ENCODE results near the gene USH2A.

Gene USH2A

DNA sequence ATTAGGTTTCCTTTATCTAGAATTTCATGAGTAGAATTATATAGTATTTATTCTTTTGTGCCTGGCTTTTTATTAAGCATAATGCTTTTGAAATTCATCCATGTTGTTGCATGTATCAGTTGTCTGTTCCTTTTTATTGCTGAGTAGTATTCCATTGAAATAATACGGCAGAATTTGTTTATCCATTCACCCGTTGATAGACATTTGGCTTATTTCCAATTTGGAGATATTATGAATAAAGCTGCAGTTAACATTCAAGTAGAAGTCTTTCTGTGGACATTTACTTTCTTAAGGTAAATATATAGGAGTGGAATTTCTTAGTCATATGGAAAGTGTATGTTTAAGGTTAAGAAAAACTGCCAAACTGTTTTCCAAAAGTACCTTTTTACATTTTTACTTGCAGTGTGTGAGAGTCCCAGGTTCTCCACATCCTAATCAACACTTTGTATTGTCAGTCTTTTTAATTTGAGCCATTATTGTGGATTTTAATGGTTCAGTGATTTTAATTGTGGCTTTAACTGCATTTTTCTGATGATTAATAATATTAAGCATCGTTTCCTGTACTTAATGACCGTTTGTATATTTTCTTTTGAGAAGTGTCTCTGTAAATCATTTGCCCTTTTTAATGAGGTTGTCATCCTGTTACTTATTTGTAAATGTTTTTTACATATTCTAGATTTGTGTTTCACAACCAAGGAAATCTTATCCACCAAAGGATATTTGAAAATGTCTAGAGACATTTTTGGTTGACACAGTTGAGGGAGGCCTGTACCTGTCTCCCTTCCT, 833.4 kb downstream of the USH2A start:
- peaks cover 0 to 13% of the 10 kb centered on the region in 2 donors for H3K9me3 ChIP-seq (replicated peaks in 1 of 2; ENCODE audit: control insufficient read depth in 2 of 2, insufficient read depth in 1 of 2, low read depth in 1 of 2, low read length in 2 of 2)
- H3K14ac ChIP-seq (ENCODE audit: low read length): no peak overlapping the region
- no CpG with 5 or more reads among the region's 4 CpGs for WGBS, 2 donors (ENCODE audit: extremely low coverage in 2 of 2, insufficient read length in 2 of 2, insufficient replicate concordance in 1 of 2)
- no peak overlapping the region for H3K4me2 ChIP-seq (ENCODE audit: insufficient read depth, low read length, poor library complexity, severe bottlenecking)
- no peak overlapping the region for H4K91ac ChIP-seq (ENCODE audit: low read depth, low read length, poor library complexity)
- no peak overlapping the region for H2AFZ ChIP-seq (ENCODE audit: low read length)
- H2AK5ac ChIP-seq (ENCODE audit: low read depth, low read length): no peak overlapping the region
- no peak overlapping the region for H3K4ac ChIP-seq (ENCODE audit: low read length)
- no peak overlapping the region for H3K9ac ChIP-seq (ENCODE audit: low read depth, low read length, poor library complexity)
- no peak overlapping the region for H4K8ac ChIP-seq (ENCODE audit: low read depth, low read length)
- no peak overlapping the region for H2BK15ac ChIP-seq (ENCODE audit: low read length)
- peaks cover 3 to 65% of the 10 kb centered on the region in 2 donors for H3K36me3 ChIP-seq (replicated peaks in 1 of 2; ENCODE audit: control insufficient read depth in 2 of 2, insufficient read depth in 2 of 2, low read length in 2 of 2)
- no peak overlapping the region for H3K23ac ChIP-seq (ENCODE audit: low read depth, low read length, poor library complexity)
- no peaks in the 10 kb centered on the region for H3K4me1 ChIP-seq (ENCODE audit: control insufficient read depth in 2 of 2, insufficient read depth in 1 of 2, low read depth in 1 of 2, low read length in 2 of 2)
- no peak overlapping the region for H3K18ac ChIP-seq (ENCODE audit: low read length)
- no peak overlapping the region for H2BK12ac ChIP-seq (ENCODE audit: low read length)
- no peak overlapping the region for H2BK5ac ChIP-seq (ENCODE audit: low read length)
- DNase-seq (ENCODE audit: low spot score): no peak
- H3K4me3 ChIP-seq (ENCODE audit: low read length in 2 of 2): no peak overlapping the region
- H2BK120ac ChIP-seq (ENCODE audit: low read depth, low read length): no peak overlapping the region
- no peaks in the 10 kb centered on the region for H3K27me3 ChIP-seq (ENCODE audit: control insufficient read depth in 3 of 3, insufficient read depth in 3 of 3, low read depth in 1 of 3, low read length in 3 of 3)
- no peak overlapping the region for H3K27ac ChIP-seq (replicated peaks; ENCODE audit: low read length)
- H3K79me1 ChIP-seq (ENCODE audit: low read depth, low read length): no peaks in the 10 kb centered on the region

DNA sequence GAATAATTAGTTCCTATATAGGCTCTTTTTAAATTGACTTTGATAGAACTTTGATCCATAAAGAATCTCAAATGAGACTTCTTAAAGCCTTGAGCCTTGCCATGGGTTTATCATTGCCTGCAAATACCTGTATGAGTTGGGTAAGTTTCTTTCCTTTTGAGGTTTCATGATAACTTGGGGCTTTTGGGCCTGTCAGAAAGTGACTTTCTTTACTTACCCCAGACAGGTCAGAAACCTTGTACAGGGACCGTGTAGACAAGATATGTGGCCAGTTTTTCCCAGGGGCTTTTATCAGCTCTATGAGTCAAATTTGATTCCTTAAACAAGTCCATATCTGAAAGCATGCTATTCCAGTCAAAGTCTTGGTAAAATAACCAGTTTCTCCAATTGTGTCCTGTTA, 838.9 kb downstream of the USH2A start:
- H3K9ac ChIP-seq (ENCODE audit: low read depth, low read length, poor library complexity): no peak overlapping the region
- H2AFZ ChIP-seq (ENCODE audit: low read length): no peak overlapping the region
- peaks cover 3 to 82% of the 10 kb centered on the region in 2 donors for H3K36me3 ChIP-seq (replicated peaks in 1 of 2; ENCODE audit: control insufficient read depth in 2 of 2, insufficient read depth in 2 of 2, low read length in 2 of 2)
- H3K14ac ChIP-seq (ENCODE audit: low read length): no peak overlapping the region
- no peak overlapping the region for H3K4me2 ChIP-seq (ENCODE audit: insufficient read depth, low read length, poor library complexity, severe bottlenecking)
- no peak for DNase-seq (ENCODE audit: low spot score)
- no peak overlapping the region for H2BK15ac ChIP-seq (ENCODE audit: low read length)
- H2BK5ac ChIP-seq (ENCODE audit: low read length): no peak overlapping the region
- H3K18ac ChIP-seq (ENCODE audit: low read length): no peak overlapping the region
- H3K79me1 ChIP-seq (ENCODE audit: low read depth, low read length): no peaks in the 10 kb centered on the region
- no peaks in the 10 kb centered on the region for H3K4me1 ChIP-seq (ENCODE audit: control insufficient read depth in 2 of 2, insufficient read depth in 1 of 2, low read depth in 1 of 2, low read length in 2 of 2)
- H3K27ac ChIP-seq (replicated peaks; ENCODE audit: low read length): no peak overlapping the region
- no peak overlapping the region for H2BK12ac ChIP-seq (ENCODE audit: low read length)
- no peak overlapping the region for H3K4ac ChIP-seq (ENCODE audit: low read length)
- H3K23ac ChIP-seq (ENCODE audit: low read depth, low read length, poor library complexity): no peak overlapping the region
- no peak overlapping the region for H4K8ac ChIP-seq (ENCODE audit: low read depth, low read length)
- H3K9me3 ChIP-seq (replicated peaks in 1 of 2; ENCODE audit: control insufficient read depth in 2 of 2, insufficient read depth in 1 of 2, low read depth in 1 of 2, low read length in 2 of 2): peaks cover 2 to 20% of the 10 kb centered on the region in 2 donors
- H3K4me3 ChIP-seq (ENCODE audit: low read length in 2 of 2): no peak overlapping the region
- H2AK5ac ChIP-seq (ENCODE audit: low read depth, low read length): no peak overlapping the region
- WGBS, 2 donors (ENCODE audit: extremely low coverage in 2 of 2, insufficient read length in 2 of 2, insufficient replicate concordance in 1 of 2): no CpG with 5 or more reads among the region's 1 CpG
- no peaks in the 10 kb centered on the region for H3K27me3 ChIP-seq (ENCODE audit: control insufficient read depth in 3 of 3, insufficient read depth in 3 of 3, low read depth in 1 of 3, low read length in 3 of 3)
- H4K91ac ChIP-seq (ENCODE audit: low read depth, low read length, poor library complexity): no peak overlapping the region
- H2BK120ac ChIP-seq (ENCODE audit: low read depth, low read length): no peak overlapping the region

DNA sequence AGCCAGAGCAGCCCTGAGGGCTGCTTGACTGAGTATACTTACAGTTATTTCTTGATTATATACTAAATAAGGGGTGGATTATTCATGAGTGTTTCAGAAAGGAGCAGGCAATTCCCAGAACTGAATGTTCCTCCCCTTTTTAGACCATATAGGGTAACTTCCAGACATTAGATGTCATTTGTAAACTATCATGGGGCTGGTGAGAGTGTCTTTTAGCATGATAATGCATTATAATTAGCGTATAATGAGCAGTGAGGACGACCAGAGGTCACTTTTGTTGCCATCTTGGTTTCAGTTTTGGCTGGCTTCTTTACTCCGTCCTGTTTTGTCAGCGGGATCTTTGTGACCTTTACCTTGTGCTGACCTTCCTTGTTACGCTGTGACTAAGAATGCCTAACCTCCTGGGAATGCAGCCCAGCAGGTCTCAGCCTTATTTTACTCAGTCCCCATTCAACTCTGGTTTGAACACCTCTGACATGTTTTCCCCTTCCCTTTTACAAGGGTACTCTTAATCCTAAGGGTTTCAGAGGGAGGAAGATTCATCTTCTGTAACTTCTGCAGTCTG, 840.0 kb downstream of the USH2A start:
- no peaks in the 10 kb centered on the region for H3K79me1 ChIP-seq (ENCODE audit: low read depth, low read length)
- no peak overlapping the region for H3K23ac ChIP-seq (ENCODE audit: low read depth, low read length, poor library complexity)
- H3K36me3 ChIP-seq (replicated peaks in 1 of 2; ENCODE audit: control insufficient read depth in 2 of 2, insufficient read depth in 2 of 2, low read length in 2 of 2): peaks cover 3 to 82% of the 10 kb centered on the region in 2 donors
- no peak overlapping the region for H2BK12ac ChIP-seq (ENCODE audit: low read length)
- H3K27me3 ChIP-seq (ENCODE audit: control insufficient read depth in 3 of 3, insufficient read depth in 3 of 3, low read depth in 1 of 3, low read length in 3 of 3): no peaks in the 10 kb centered on the region
- no peak overlapping the region for H2AK5ac ChIP-seq (ENCODE audit: low read depth, low read length)
- peaks cover 2 to 18% of the 10 kb centered on the region in 2 donors for H3K9me3 ChIP-seq (replicated peaks in 1 of 2; ENCODE audit: control insufficient read depth in 2 of 2, insufficient read depth in 1 of 2, low read depth in 1 of 2, low read length in 2 of 2)
- H2BK5ac ChIP-seq (ENCODE audit: low read length): no peak overlapping the region
- no peak overlapping the region for H3K14ac ChIP-seq (ENCODE audit: low read length)
- no peak overlapping the region for H2BK120ac ChIP-seq (ENCODE audit: low read depth, low read length)
- no peak for DNase-seq (ENCODE audit: low spot score)
- no peak overlapping the region for H3K4me3 ChIP-seq (ENCODE audit: low read length in 2 of 2)
- no peak overlapping the region for H4K8ac ChIP-seq (ENCODE audit: low read depth, low read length)
- no peak overlapping the region for H2AFZ ChIP-seq (ENCODE audit: low read length)
- H3K4me2 ChIP-seq (ENCODE audit: insufficient read depth, low read length, poor library complexity, severe bottlenecking): no peak overlapping the region
- WGBS, 2 donors (ENCODE audit: extremely low coverage in 2 of 2, insufficient read length in 2 of 2, insufficient replicate concordance in 1 of 2): no CpG with 5 or more reads among the region's 5 CpGs
- no peak overlapping the region for H4K91ac ChIP-seq (ENCODE audit: low read depth, low read length, poor library complexity)
- no peak overlapping the region for H3K27ac ChIP-seq (replicated peaks; ENCODE audit: low read length)
- H3K4me1 ChIP-seq (ENCODE audit: control insufficient read depth in 2 of 2, insufficient read depth in 1 of 2, low read depth in 1 of 2, low read length in 2 of 2): no peaks in the 10 kb centered on the region
- H3K4ac ChIP-seq (ENCODE audit: low read length): no peak overlapping the region
- H2BK15ac ChIP-seq (ENCODE audit: low read length): no peak overlapping the region
- no peak overlapping the region for H3K9ac ChIP-seq (ENCODE audit: low read depth, low read length, poor library complexity)
- no peak overlapping the region for H3K18ac ChIP-seq (ENCODE audit: low read length)

DNA sequence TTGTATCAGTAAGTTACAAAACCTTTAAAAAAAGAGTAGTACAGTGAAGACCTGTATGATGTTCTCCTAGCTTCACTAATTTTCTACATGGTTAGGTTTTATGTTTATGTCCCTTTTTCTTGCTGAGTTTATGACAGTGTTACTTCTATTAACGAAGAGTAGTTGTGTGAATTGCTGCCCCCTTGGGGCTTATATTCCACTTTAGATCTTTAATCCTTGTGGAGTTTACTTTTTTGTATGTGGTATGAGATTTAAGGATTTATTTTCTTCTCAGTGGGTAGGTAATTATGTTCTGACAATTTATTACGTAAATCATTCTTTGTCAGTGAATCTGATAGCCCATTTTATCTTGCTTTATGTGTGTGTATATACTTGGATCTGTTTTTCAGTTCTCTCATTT, 841.4 kb downstream of the USH2A start:
- Histone ChIP-seq H2BK15ac (ENCODE audit: low read length) (no peak overlapping the region), H3K23ac (ENCODE audit: low read depth, low read length, poor library complexity) (no peak overlapping the region), H2BK120ac (ENCODE audit: low read depth, low read length) (no peak overlapping the region), H3K79me1 (ENCODE audit: low read depth, low read length) (no peaks in the 10 kb centered on the region), H2AK5ac (ENCODE audit: low read depth, low read length) (no peak overlapping the region), H2AFZ (ENCODE audit: low read length) (no peak overlapping the region), H3K4ac (ENCODE audit: low read length) (no peak overlapping the region), H3K4me2 (ENCODE audit: insufficient read depth, low read length, poor library complexity, severe bottlenecking) (no peak overlapping the region), H3K14ac (ENCODE audit: low read length) (no peak overlapping the region), H4K8ac (ENCODE audit: low read depth, low read length) (no peak overlapping the region), H3K9me3 (replicated peaks in 1 of 2; ENCODE audit: control insufficient read depth in 2 of 2, insufficient read depth in 1 of 2, low read depth in 1 of 2, low read length in 2 of 2) (peaks cover 2 to 18% of the 10 kb centered on the region in 2 donors), H3K4me3 (ENCODE audit: low read length in 2 of 2) (no peak overlapping the region), H3K27ac (replicated peaks; ENCODE audit: low read length) (no peak overlapping the region), H3K18ac (ENCODE audit: low read length) (no peak overlapping the region), H4K91ac (ENCODE audit: low read depth, low read length, poor library complexity) (no peak overlapping the region), H3K4me1 (ENCODE audit: control insufficient read depth in 2 of 2, insufficient read depth in 1 of 2, low read depth in 1 of 2, low read length in 2 of 2) (no peaks in the 10 kb centered on the region), H3K36me3 (replicated peaks in 1 of 2; ENCODE audit: control insufficient read depth in 2 of 2, insufficient read depth in 2 of 2, low read length in 2 of 2) (peaks cover 3 to 82% of the 10 kb centered on the region in 2 donors), H3K27me3 (ENCODE audit: control insufficient read depth in 3 of 3, insufficient read depth in 3 of 3, low read depth in 1 of 3, low read length in 3 of 3) (no peaks in the 10 kb centered on the region), H2BK5ac (ENCODE audit: low read length) (no peak overlapping the region), H2BK12ac (ENCODE audit: low read length) (no peak overlapping the region), H3K9ac (ENCODE audit: low read depth, low read length, poor library complexity) (no peak overlapping the region)
- no CpG with 5 or more reads among the region's 2 CpGs for WGBS, 2 donors (ENCODE audit: extremely low coverage in 2 of 2, insufficient read length in 2 of 2, insufficient replicate concordance in 1 of 2)
- no peak for DNase-seq (ENCODE audit: low spot score)

Data from neuronal stem cell (in vitro differentiated cells).